GM12875 (cell line): Measurements from ENCODE around the gene CTAGE6.
"Not testable (repeated sequence)": the region's sequence is repeated elsewhere in the genome, so short reads cannot be mapped to it uniquely, and the experiment has no call there.

Source experiments
- H3K4me3 ChIP-seq: one replicate; pipeline ENCODE4 v1.5.1; 2011; ENCODE audit warnings: low read depth, low read length, control low read depth

The CTAGE6 gene, protein sequence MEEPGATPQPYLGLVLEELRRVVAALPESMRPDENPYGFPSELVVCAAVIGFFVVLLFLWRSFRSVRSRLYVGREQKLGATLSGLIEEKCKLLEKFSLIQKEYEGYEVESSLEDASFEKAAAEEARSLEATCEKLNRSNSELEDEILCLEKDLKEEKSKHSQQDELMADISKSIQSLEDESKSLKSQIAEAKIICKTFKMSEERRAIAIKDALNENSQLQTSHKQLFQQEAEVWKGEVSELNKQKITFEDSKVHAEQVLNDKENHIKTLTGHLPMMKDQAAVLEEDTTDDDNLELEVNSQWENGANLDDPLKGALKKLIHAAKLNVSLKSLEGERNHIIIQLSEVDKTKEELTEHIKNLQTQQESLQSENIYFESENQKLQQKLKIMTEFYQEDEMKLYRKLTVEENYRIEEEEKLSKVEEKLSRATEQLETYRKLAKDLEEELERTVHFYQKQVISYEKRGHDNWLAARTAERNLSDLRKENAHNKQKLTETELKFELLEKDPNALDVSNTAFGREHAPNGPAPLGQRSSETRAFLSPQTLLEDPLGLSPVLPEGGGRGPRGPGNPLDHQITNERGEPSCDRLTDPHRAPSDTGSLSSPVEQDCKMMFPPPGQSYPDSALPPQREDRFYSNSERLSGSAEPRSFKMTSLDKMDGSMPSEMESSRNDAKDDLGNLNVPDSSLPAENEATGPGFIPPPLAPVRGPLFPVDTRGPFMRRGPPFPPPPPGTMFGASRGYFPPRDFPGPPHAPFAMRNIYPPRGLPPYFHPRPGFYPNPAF

DNA sequence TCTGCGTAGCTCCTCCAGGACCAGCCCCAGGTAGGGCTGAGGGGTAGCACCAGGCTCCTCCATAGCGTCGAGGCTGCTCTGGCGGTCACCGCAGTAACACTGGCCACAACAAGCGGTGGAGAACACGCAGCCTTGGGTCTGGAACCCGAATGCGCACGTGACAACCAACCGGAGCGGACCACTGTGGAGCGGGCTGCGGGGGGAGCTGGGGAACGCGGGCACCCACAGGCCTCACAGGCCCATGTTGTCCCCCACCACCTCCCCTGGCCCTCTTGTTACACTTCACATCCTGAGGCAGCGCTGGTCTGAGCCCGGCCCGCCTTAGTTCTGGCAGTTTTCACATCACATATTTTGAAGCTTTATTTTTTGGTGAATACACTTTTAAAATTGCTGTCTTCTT lies at the start of gene CTAGE6:
Gene CTAGE6 (minus strand): TSS at position 101 of the 400 bp plus-strand sequence. CDS start 38 bp downstream, at position 63.
- not testable (repeated sequence) for H3K4me3 ChIP-seq

DNA sequence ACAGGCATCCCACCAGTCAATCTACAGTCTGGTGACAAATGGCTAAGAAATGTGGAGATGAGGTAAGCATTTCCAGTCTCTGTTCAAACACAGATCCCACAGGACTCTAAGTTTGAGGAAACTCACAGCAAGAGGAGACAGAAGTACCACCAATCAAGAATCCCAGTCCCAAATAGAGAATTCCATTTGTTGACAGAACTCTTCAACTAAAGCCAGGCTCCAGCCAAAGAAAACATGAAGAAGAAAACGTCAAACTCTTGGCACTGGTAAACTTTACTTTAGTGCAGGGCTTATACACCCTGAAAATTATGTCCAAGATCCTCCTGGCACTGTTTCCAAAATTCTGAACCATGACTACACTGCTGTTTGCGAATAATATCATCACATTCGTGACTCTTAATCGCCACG lies 49.2 kb upstream of the CTAGE6 start:
- not testable (repeated sequence) for H3K4me3 ChIP-seq

DNA sequence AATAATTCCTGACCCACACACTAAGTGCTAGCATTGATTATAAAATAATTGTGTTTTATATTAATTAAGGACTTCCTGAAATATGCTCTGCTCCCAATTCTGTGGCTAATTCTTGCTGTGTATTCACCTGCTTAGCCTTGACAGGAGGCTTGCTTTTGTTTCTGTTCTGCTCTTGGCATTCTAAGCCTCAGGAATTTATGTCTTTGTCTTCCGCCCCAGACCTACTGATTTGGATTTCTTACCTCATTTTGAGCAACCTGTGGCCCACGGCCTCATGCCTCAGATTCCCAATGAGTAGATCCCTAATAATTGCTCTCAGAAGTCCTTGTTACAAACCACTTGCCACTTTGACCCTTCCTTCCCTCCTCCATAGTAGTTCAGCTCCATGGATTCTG lies 40.4 kb upstream of the CTAGE6 start:
- H3K4me3 ChIP-seq, result not testable (repeated sequence)

DNA sequence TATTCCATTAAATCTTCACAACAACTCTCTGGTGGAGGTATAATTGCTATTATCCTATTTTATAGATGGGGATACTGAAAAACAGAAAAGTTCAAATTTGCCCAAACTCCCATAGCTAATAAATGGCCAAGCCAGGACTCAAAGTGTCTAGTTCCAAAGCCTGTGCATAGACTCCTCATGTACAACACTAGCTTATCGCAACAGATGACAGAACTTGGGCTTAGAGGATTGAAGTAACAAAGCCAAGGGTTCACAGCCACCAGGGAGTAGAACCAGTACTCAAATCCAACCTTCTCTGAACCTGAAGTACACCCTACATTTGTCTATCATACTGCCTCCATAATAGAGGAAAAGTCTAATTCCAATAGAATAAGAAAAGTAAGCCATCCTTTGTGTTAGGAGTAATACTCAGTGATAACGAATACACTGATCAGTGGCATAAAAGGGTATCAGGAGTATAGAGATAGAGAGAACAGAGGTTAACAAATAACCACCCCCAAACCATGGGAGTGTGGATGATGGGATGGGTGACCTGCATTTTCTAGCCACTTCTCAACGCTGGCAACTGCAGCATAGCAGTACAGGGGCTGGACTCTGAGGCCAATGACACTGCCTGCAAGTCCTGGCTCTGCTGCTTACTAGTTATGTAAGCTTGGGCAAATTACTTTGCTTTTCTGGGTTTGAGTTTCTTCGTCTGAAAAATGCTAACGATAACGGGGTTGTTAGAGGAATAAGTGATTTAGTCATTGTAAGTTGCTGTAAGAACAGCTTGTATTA lies 39.8 kb upstream of the CTAGE6 start:
- H3K4me3 ChIP-seq, result not testable (repeated sequence)

DNA sequence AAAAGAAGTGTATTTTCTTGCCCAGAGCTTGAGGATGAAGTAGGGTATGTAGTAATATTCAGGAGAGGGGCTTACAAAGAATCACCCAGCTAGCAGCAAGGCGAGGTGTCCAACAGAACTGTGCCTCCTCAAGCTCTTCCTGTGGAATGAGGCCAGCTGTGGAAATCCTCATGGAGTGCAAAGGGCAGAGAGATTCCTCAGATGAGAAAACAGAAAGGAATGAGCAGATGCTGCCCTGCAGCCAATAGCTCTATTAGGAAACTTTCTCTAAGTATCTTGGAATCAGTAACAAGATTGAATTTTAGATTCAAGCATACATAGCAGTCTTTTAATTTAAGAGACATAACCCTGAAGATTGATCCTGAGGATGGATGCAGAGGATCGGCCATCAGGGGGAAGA lies 38.2 kb upstream of the CTAGE6 start:
- H3K4me3 ChIP-seq, result not testable (repeated sequence)

DNA sequence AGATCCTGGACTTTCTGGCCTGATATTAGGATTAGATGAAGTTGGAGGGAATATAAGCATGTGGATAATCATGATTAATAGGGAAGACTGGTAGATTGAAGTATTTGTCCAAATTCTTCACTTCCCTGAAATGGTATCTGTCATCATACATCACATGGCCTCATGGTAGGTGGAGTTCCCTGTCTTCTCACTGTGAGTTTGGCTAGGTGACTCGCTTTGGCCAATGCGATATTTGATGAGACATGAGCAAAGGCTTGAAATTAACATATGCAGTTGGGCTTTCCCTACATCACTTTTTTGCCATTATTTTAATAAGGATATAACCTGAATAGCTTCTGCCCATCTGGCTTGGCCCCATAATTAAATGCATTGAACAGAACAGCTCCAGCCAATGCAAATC lies 35.1 kb upstream of the CTAGE6 start:
- not testable (repeated sequence) for H3K4me3 ChIP-seq

DNA sequence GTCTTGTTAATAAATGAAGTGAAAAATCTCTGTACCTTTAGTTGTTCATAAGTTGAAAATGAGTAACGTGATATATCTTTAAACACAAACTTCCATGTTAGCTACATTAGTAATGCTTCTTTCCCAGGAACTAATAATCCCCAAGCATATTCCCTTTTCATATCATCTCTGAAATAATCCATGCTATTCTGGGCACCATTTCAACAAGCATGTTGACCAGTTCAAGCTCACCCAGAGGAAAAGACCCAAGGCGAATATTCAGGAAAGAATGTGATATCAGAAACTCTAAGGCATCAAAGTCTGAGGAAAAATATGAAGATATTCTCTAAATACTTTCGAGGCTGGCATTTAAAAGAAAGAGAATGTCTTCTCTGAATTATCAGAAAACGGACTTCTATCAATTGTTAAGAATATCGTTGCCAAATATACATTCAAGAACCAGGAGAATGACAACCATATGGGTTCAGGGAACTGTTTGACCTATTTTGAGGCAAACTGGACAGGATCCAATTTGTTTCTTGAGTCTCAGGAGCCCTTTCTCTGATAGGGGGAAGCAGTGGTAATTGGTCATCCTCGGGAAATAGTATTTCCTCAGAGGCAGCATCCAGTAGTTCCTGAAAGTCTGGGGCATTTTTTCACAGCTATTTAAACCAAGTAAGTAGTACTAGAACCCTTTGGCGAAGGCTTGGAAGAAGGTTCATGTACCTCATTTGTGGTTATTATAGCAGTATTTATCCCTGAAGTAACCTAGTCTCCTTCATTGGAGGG lies 28.1 kb upstream of the CTAGE6 start:
- not testable (repeated sequence) for H3K4me3 ChIP-seq

DNA sequence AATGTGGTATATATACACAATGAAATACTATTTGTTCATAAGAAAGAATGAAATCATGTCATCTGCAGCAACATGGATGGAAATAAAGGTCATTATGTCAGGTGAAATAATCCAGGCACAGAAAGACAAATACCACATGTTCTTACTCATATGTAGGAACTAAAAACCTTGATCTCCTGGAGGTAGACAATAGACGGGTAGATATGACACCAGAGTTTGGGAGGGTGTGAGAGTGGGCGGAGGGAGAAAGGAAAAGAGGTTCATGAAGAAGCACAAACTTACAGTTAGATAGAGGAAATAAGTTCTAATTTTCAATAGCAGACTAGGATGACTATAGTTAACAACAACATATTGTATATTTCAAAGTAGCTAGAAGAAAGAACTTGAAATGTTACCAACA lies 22.1 kb upstream of the CTAGE6 start:
- not testable (repeated sequence) for H3K4me3 ChIP-seq

DNA sequence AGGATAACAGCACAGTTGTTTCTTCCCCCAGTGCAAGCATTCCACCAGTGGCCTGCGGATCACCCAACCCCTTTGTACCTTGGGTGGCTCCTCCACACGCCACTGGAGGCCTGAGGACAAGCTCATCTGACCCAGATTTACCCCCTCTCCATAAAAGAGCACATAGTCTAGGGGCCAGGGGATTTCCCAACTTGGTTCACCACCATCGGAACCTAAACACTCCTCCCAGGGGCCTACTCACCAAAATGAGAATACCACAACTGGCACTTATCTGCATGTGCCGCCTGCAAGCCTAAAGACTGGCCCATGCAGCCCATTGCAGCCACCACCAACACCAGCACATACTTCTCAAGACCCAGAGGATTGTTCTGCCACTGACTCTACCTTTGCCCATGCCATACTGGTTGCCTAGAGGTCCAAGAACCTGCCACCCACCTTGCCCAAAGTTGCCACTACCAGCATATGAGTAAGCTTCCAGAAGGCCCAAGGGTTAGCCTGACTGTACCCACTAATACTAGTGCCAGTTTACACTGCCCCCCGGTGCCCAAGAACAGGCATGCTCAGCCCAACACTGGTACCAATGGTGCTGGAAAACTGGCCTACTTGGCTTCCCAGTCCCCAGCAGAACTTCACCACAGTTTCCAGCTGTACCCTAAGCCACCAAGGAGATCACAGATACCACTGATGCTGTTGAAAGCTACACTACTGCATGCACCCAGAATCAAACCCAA lies 15.4 kb upstream of the CTAGE6 start:
- not testable (repeated sequence) for H3K4me3 ChIP-seq

DNA sequence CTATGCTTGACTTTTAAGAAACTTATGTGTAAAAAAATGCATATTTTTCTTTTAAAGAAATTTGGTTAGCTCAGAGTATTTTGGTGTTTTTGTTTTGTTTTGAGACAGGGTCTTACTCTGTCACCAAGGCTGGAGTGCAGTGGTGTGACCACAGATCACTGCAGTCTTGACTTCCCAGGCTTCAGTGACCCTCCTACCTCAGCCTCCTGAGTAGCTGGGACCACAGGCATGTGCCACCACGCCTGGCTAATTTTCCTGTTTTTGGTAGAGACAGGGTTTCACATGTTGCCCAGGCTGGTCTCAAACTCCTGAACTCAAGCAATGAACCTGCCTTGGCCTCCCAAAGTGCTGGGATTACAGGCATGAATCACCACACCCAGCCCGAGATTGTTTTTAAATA lies 10.0 kb upstream of the CTAGE6 start:
- not testable (repeated sequence) for H3K4me3 ChIP-seq

DNA sequence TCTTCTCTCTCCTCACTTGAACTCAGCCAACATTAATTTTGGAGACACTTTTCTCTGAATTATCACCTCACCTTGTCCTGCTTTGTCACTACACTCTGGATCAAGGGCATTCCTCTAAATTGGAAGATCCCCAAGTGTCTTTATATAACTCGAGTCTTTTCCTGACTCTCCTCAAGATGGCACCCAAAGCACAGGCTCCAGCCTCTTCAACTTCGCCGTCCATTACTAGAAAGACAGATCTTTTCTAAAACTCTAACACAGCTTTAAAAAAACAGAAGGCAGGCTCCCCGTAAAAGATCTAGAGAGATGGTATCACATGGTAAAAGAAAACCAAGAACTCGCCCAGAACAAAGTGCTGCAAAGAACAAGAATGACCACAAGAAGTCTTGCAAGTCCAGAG lies 8.2 kb upstream of the CTAGE6 start:
- not testable (repeated sequence) for H3K4me3 ChIP-seq

DNA sequence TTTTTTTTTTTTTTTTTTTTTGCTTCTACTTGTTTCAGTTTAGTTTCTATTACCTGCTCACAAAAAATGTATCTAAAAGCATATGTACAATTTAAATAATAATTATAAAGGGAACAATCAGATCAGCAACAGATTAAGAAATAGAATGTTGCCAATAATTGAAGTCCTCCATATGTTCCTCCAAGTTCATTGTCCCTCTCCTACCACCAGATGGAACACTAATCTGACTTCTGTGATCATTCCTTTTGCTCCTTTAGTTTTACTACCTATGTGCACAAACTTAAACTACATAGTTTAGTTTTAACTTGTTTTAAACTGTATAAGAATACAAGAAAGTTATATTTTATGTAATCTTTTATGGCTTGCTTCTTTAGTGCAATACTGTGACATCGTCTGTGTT lies 5.6 kb upstream of the CTAGE6 start:
- not testable (repeated sequence) for H3K4me3 ChIP-seq

DNA sequence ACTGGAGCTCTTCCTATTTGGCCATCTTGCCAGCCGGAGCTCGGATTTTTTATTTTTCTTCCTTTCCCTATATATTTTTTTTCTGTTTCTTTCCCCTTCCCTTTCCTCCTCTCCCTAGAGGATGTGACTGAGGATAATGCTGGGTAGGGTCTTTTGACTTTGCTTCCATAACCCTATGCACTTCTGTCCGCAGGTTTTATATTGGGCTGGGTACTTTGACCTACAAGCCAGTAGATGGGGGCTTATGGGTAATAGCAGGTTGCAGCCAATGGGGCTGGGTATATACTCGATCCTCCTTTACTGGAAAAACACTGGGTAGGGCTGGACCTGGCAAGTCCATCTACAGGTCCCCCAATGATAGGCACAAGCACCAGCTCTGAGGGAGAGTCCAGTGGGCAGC lies 12.2 kb downstream of the CTAGE6 start:
- not testable (repeated sequence) for H3K4me3 ChIP-seq
